OCI-LY7 (cell line): Measurements from ENCODE around the gene TEAD2. TPM values are rescaled to one million over a fixed set of nuclear protein-coding genes. Genes with fewer than 3 reads are reported as not detected.

Experiments used
- BruUV-seq: library from RNA; stranded (reverse); fragments of 400-500 nt; replicated peaks from 2 replicates; lab custom pipeline; 2021; lab: Mats Ljungman, UMichigan
- CTCF ChIA-PET: fragments of 300-600 bp; sonication (Branson Sonifier 250); formaldehyde crosslinking; loops from one replicate; lab custom pipeline; 2022; ENCODE audit warnings: antibody characterized with exemption; ENCODE audit not compliant: unreplicated experiment; lab: Charles Lee
- POLR2A ChIA-PET: fragments of 300-600 bp; sonication (Branson Sonifier 250); formaldehyde crosslinking; loops from one replicate; lab custom pipeline; 2022; ENCODE audit warnings: antibody characterized with exemption; lab: Charles Lee
- DNase-seq: peaks from one replicate; pipeline ENCODE4 v3.0.0-alpha.2; 2015; ENCODE audit warnings: low spot score
- H2AFZ ChIP-seq: fragments of 200-600 bp; sonication (generic), shearing (Covaris generic); 2 replicates; pipeline ENCODE4 v1.6.1; 2014; ENCODE audit warnings: mild to moderate bottlenecking, antibody characterized with exemption, low read length, moderate library complexity
- H3K27ac ChIP-seq: fragments of 200-600 bp; sonication (generic); 2 replicates; pipeline ENCODE4 v1.5.1; 2014; ENCODE audit warnings: mixed run types, low read depth, mild to moderate bottlenecking, moderate library complexity, low read length, inconsistent platforms; ENCODE audit not compliant: poor library complexity, severe bottlenecking
- H3K36me3 ChIP-seq: fragments of 200-600 bp; sonication (generic); 2 replicates; pipeline ENCODE4 v1.6.1; 2014; ENCODE audit warnings: mild to moderate bottlenecking, antibody characterized with exemption, low read length, moderate library complexity, mixed read lengths; ENCODE audit not compliant: insufficient read depth
- H3K4me1 ChIP-seq: fragments of 200-600 bp; sonication (generic); 2 replicates; pipeline ENCODE4 v1.5.1; 2014; ENCODE audit warnings: mild to moderate bottlenecking, low read length; ENCODE audit not compliant: insufficient read depth, poor library complexity, severe bottlenecking
- H3K4me2 ChIP-seq: fragments of 200-600 bp; sonication (generic); 2 replicates; pipeline ENCODE4 v1.6.1; 2014; ENCODE audit warnings: mild to moderate bottlenecking, low read length
- H3K4me3 ChIP-seq: fragments of 200-600 bp; sonication (generic); 2 replicates; pipeline ENCODE4 v1.5.1; 2014; ENCODE audit warnings: mild to moderate bottlenecking, low read depth, low read length; ENCODE audit not compliant: poor library complexity, severe bottlenecking
- H3K79me2 ChIP-seq: fragments of 200-600 bp; sonication (generic); 2 replicates; pipeline ENCODE4 v1.6.1; 2016; ENCODE audit warnings: low read depth, mild to moderate bottlenecking, low read length, moderate library complexity, mixed read lengths; ENCODE audit not compliant: insufficient read depth
- H3K9me2 ChIP-seq: fragments of 200-600 bp; sonication (generic); 2 replicates; pipeline ENCODE4 v1.6.1; 2016; ENCODE audit warnings: mild to moderate bottlenecking, low read length, mixed read lengths; ENCODE audit not compliant: insufficient read depth
- H3K9me3 ChIP-seq: fragments of 200-600 bp; sonication (generic); 2 replicates; pipeline ENCODE4 v1.6.1; 2014; ENCODE audit warnings: mild to moderate bottlenecking, mixed run types, low read length, mixed read lengths
- H4K20me1 ChIP-seq: fragments of 200-600 bp; sonication (generic); 2 replicates; pipeline ENCODE4 v1.6.1; 2014; ENCODE audit warnings: mild to moderate bottlenecking, antibody characterized with exemption, low read length, moderate library complexity, mixed read lengths; ENCODE audit not compliant: insufficient read depth
- CTCF ChIP-seq: fragments of 200-600 bp; sonication (generic); conservative IDR thresholded peaks from 2 replicates; pipeline ENCODE4 v1.5.1; 2014; ENCODE audit warnings: mild to moderate bottlenecking, antibody characterized with exemption, low read length, moderate library complexity, mixed read lengths
- EZH2phosphoT487 ChIP-seq: fragments of 200-600 bp; sonication (generic); IDR thresholded peaks from 2 replicates; pipeline ENCODE4 v1.6.1; 2018; ENCODE audit warnings: low read depth, borderline replicate concordance, mild to moderate bottlenecking, mixed run types, antibody characterized with exemption, low read length, moderate library complexity, mixed read lengths
- intact Hi-C: fragments of 100-400 bp; cut with micrococcal nuclease; formaldehyde crosslinking; loops from one replicate; pipeline ENCODE4 v1.10.0; 2022; ENCODE audit not compliant: unreplicated experiment
- total RNA-seq, 2 experiments: library from RNA; depleted of rRNA in 1 of 2; stranded (reverse); fragments of >200 nt in 1 of 2; shearing (Covaris generic) in 1 of 2; gene quantifications; 2 replicates each; pipeline ENCODE4 v1.2.3, GENCODE V29; 2014 to 2022

TEAD2 gene
- total RNA-seq, 2 experiments from 2014 or later: 4.9 to 5.3 TPM

- Histone ChIP-seq H3K4me2 (peak within 1 kb of the TSS; percentile 59), H3K4me3 (peak within 1 kb of the TSS; percentile 26), H2AFZ (peak within 1 kb of the TSS; percentile 47; the same call in 1 of the 2 replicates), H3K79me2 (peaks cover 17% of the 10 kb centered on the region; the same call in 1 of the 2 replicates), H3K9me2 (no peaks in the 10 kb centered on the region), H3K4me1 (peaks cover 57% of the 10 kb centered on the region), H3K36me3 (peaks cover 58% of the 10 kb centered on the region), H4K20me1 (no peaks in the 10 kb centered on the region), H3K27ac (peak within 1 kb of the TSS; percentile 98), H3K9me3 (peaks cover 34% of the 10 kb centered on the region)
- TF ChIP-seq CTCF (no peak), EZH2phosphoT487 (no peak)
- intact Hi-C loops: no loop called here
- no peak for DNase-seq
- BruUV-seq: no TSS peak
- POLR2A ChIA-PET: no interaction called here
- CTCF ChIA-PET: interaction anchor here (1.3 kb wide), 1 partner anchor 67 kb away, joined by 3 read pairs; no protein-coding TSS in a partner anchor
Measured at GRCh38 chr19:49324801-49325576, 37.2 kb downstream of the TEAD2 start, which contains the start of gene SLC6A16. TSS of gene SLC6A16 (minus strand) at chr19:49325191. CDS start at chr19:49311347, 13,844 bp downstream.

GRCh38 chr19:49318296-49318695 lies 43.9 kb downstream of the TEAD2 start:
- Histone ChIP-seq H3K4me2 (no peak overlapping the region), H2AFZ (no peak overlapping the region), H3K36me3 (peaks cover 71% of the 10 kb centered on the region), H3K79me2 (peaks cover 14% of the 10 kb centered on the region; the same call in 1 of the 2 replicates), H3K9me3 (peaks cover 44% of the 10 kb centered on the region), H3K4me3 (no peak overlapping the region), H3K4me1 (peaks cover 21% of the 10 kb centered on the region), H4K20me1 (no peaks in the 10 kb centered on the region), H3K9me2 (no peaks in the 10 kb centered on the region), H3K27ac (no peak overlapping the region)
- TF ChIP-seq EZH2phosphoT487 (no peak), CTCF (no peak)
- no peak for DNase-seq
- intact Hi-C loops: no loop called here
- no TSS peak for BruUV-seq
- CTCF ChIA-PET: no interaction called here
- POLR2A ChIA-PET: interaction anchor here (0.5 to 1.3 kb wide), 5 partner anchors 8 to 374 kb away, joined by 3 to 5 read pairs (median 3); no protein-coding TSS in a partner anchor

DNA sequence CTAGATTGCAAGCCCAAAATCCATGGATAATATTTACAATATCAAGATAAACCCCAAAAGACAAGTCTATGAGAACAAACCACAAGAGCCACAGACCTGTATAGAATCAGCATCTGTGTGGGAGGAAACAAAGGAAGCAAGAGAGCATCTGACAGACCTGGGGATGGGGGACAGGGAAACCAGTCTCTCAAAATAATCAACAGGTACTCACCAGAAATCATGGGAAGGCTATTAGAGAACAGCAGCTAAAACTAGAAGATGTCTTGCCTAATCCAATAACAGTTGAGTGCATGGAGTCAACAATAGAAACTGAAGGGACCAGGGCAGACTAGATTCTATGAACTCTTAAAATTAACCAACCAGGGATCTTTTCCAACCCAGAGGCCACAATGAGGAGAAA lies 45.9 kb downstream of the TEAD2 start:
- TF ChIP-seq CTCF (no peak), EZH2phosphoT487 (no peak)

More for the DNA sequence above, 45.9 kb downstream of the TEAD2 start:
- ChIA-PET CTCF (no interaction called here), POLR2A (no interaction called here)
- intact Hi-C loops: no loop called here
- Histone ChIP-seq H3K9me2 (no peaks in the 10 kb centered on the region), H3K4me2 (no peak overlapping the region), H3K4me3 (no peak overlapping the region), H3K36me3 (peaks cover 53% of the 10 kb centered on the region), H3K79me2 (peaks cover 9% of the 10 kb centered on the region; the same call in 1 of the 2 replicates), H2AFZ (no peak overlapping the region), H3K27ac (no peak overlapping the region), H3K4me1 (peaks cover 28% of the 10 kb centered on the region), H4K20me1 (no peaks in the 10 kb centered on the region), H3K9me3 (peaks cover 27% of the 10 kb centered on the region; the same call in 1 of the 2 replicates)
- no TSS peak for BruUV-seq
- no peak for DNase-seq
